CD14-positive monocyte (primary cell): ENCODE measurements around the gene GTF2F2. TPM values are rescaled to one million over a fixed set of nuclear protein-coding genes. Genes with fewer than 3 reads are reported as not detected.
"Not testable (repeated sequence)": the region's sequence is repeated elsewhere in the genome, so short reads cannot be mapped to it uniquely, and the experiment has no call there.

Experiments used
- DNase-seq, 3 donors: peaks; one replicate each; pipeline ENCODE4 v3.0.0-alpha.2; 2011 to 2022
- H2AFZ ChIP-seq: 2 replicates; pipeline ENCODE4 v1.6.0; 2012; ENCODE audit warnings: mild to moderate bottlenecking, low read depth, low read length, inconsistent platforms; ENCODE audit not compliant: insufficient read depth, poor library complexity, severe bottlenecking
- H3K27ac ChIP-seq, 2 donors: 1 replicate in 1 of 2; 2 replicates in 1 of 2; pipeline ENCODE4 v1.5.1; 2012 to 2013; ENCODE audit warnings: low read length in 2 of 2, control low read depth in 1 of 2, inconsistent platforms in 1 of 2, low read depth in 1 of 2, mild to moderate bottlenecking in 1 of 2
- H3K27me3 ChIP-seq, 2 donors: one replicate each; pipeline versions ENCODE4 v1.6.0 to v1.6.1; 2011 to 2013; ENCODE audit warnings: low read length in 2 of 2; ENCODE audit not compliant: control insufficient read depth in 2 of 2, insufficient read depth in 2 of 2
- H3K36me3 ChIP-seq, 2 donors: replicated peaks in 1 of 2; 1 replicate in 1 of 2; 2 replicates in 1 of 2; pipeline versions ENCODE4 v1.5.1 to v1.6.1; 2012 to 2013; ENCODE audit warnings: low read length in 2 of 2, control low read depth in 1 of 2, inconsistent platforms in 1 of 2, mild to moderate bottlenecking in 1 of 2; ENCODE audit not compliant: insufficient read depth in 2 of 2, control insufficient read depth in 1 of 2
- H3K4me1 ChIP-seq, 2 donors: 1 replicate in 1 of 2; 2 replicates in 1 of 2; pipeline versions ENCODE4 v1.5.1 to v1.6.1; 2012 to 2013; ENCODE audit warnings: low read length in 2 of 2, control low read depth in 1 of 2, inconsistent platforms in 1 of 2, mild to moderate bottlenecking in 1 of 2, moderate library complexity in 1 of 2; ENCODE audit not compliant: insufficient read depth in 2 of 2, control insufficient read depth in 1 of 2
- H3K4me2 ChIP-seq: replicated peaks from 2 replicates; pipeline ENCODE3; 2012; ENCODE audit warnings: low read length, moderate library complexity, mild to moderate bottlenecking; ENCODE audit not compliant: poor library complexity, severe bottlenecking; ENCODE audit errors: extremely low read depth
- H3K4me3 ChIP-seq, 3 experiments: fragments of 200-600 bp in 1 of 3; sonication (generic) in 1 of 3; replicated peaks in 1 of 3; 1 replicate in 2 of 3; 2 replicates in 1 of 3; pipeline ENCODE4 v1.5.1; 2011 to 2013; ENCODE audit warnings: low read length in 3 of 3, mild to moderate bottlenecking in 3 of 3, control low read depth in 2 of 3, low read depth in 2 of 3, inconsistent platforms in 1 of 3, moderate library complexity in 1 of 3
- H3K79me2 ChIP-seq: 2 replicates; pipeline ENCODE4 v1.6.0; 2012; ENCODE audit warnings: mild to moderate bottlenecking, control low read depth, inconsistent platforms, low read length, moderate library complexity; ENCODE audit not compliant: insufficient read depth
- H3K9ac ChIP-seq: 2 replicates; pipeline ENCODE4 v1.6.0; 2017; ENCODE audit warnings: low read length, mild to moderate bottlenecking; ENCODE audit not compliant: insufficient read depth, poor library complexity, severe bottlenecking
- H3K9me3 ChIP-seq, 2 donors: replicated peaks in 1 of 2; 1 replicate in 1 of 2; 2 replicates in 1 of 2; pipeline versions ENCODE4 v1.5.1 to v1.6.1; 2012 to 2013; ENCODE audit warnings: low read length in 2 of 2, control low read depth in 1 of 2; ENCODE audit not compliant: control insufficient read depth in 1 of 2, insufficient read depth in 1 of 2
- H4K20me1 ChIP-seq: 2 replicates; pipeline ENCODE4 v1.6.0; 2012; ENCODE audit warnings: mild to moderate bottlenecking, low read length, control low read depth, moderate library complexity; ENCODE audit not compliant: insufficient read depth
- H3K27ac Mint-ChIP-seq, 7 donors: one replicate each; pipeline ENCODE4 v1.8.0; 2020; ENCODE audit warnings: mild to moderate bottlenecking in 7 of 7, mixed read lengths in 7 of 7, moderate library complexity in 6 of 7, inconsistent platforms in 2 of 7
- H3K27me3 Mint-ChIP-seq, 3 donors: one replicate each; pipeline ENCODE4 v1.8.0; 2021 to 2022; ENCODE audit warnings: low read depth in 3 of 3, mild to moderate bottlenecking in 3 of 3, mixed read lengths in 3 of 3, moderate library complexity in 3 of 3, inconsistent platforms in 1 of 3
- H3K36me3 Mint-ChIP-seq, 2 donors: one replicate each; pipeline ENCODE4 v1.8.0; 2020; ENCODE audit warnings: mixed read lengths in 2 of 2, inconsistent platforms in 1 of 2, mild to moderate bottlenecking in 1 of 2
- H3K4me1 Mint-ChIP-seq: one replicate; pipeline ENCODE4 v1.8.0; 2020; ENCODE audit warnings: mild to moderate bottlenecking, mixed read lengths
- H3K4me3 Mint-ChIP-seq, 2 donors: one replicate each; pipeline ENCODE4 v1.8.0; 2020; ENCODE audit warnings: mild to moderate bottlenecking in 2 of 2, mixed read lengths in 2 of 2, moderate library complexity in 1 of 2
- H3K9me3 Mint-ChIP-seq, 7 donors: one replicate each; pipeline ENCODE4 v1.8.0; 2020 to 2022; ENCODE audit warnings: mixed read lengths in 7 of 7, mild to moderate bottlenecking in 6 of 7, moderate library complexity in 6 of 7, inconsistent platforms in 2 of 7
- CTCF ChIP-seq: fragments of 200-600 bp; IDR thresholded peaks from one replicate; pipeline ENCODE4 v1.8.0; 2022; ENCODE audit warnings: antibody characterized with exemption, mild to moderate bottlenecking
- WGBS: methylation state at CpG from one replicate; pipeline ENCODE4 v1.1.5; 2013; ENCODE audit warnings: missing lambda C conversion rate; ENCODE audit not compliant: insufficient coverage; 5-methylcytosine and 5-hydroxymethylcytosine counted together
- intact Hi-C, 2 donors: fragments of 100-400 bp; cut with micrococcal nuclease; formaldehyde crosslinking; loops; one replicate each; pipeline versions ENCODE4 v1.15.0 to v1.15.1; 2023
- polyA plus RNA-seq, 3 donors: library from polyadenylated mRNA; depleted of rRNA in 1 of 3; unstranded in 2 of 3; stranded (reverse) in 1 of 3; fragments of 300-500 nt in 2 of 3; fragments of >200 nt in 1 of 3; fragmentation: Illumina TruSeq in 2 of 3; gene quantifications; 1 replicate in 2 of 3; 2 replicates in 1 of 3; pipeline ENCODE4 v1.2.3, GENCODE V29; 2012 to 2021

Gene GTF2F2
- polyA plus RNA-seq, 3 donors = 8.1 to 10.4 (median 8.5) TPM

GRCh38 chr13:45185286-45185685 lies 65.0 kb downstream of the GTF2F2 start:
- H3K4me1 Mint-ChIP-seq = no peaks in the 10 kb centered on the region
- Histone ChIP-seq H3K4me1 (no peaks in the 10 kb centered on the region), H2AFZ (no peak overlapping the region), H3K27ac (no peak overlapping the region), H3K27me3 (no peaks in the 10 kb centered on the region), H3K36me3 (peaks cover 2 to 38% of the 10 kb centered on the region in 2 donors), H4K20me1 (no peaks in the 10 kb centered on the region), H3K4me2 (no peak overlapping the region), H3K4me3 (no peak overlapping the region), H3K9me3 (no peaks in the 10 kb centered on the region), H3K79me2 (no peaks in the 10 kb centered on the region), H3K9ac (no peak overlapping the region)
- TF ChIP-seq CTCF = no peak
- intact Hi-C loops = no loop called here
- H3K27me3 Mint-ChIP-seq = peaks cover 0 to 1% (median 0%) of the 10 kb centered on the region in 3 donors
- DNase-seq = no peak
- no CpG with 5 or more reads among the region's 2 CpGs for WGBS
- no peak overlapping the region for H3K4me3 Mint-ChIP-seq
- peaks cover 0 to 4% (median 3%) of the 10 kb centered on the region in 7 donors for H3K9me3 Mint-ChIP-seq
- peaks cover 30 to 45% of the 10 kb centered on the region in 2 donors for H3K36me3 Mint-ChIP-seq
- no peak overlapping the region for H3K27ac Mint-ChIP-seq

GRCh38 chr13:45189077-45189476 lies 68.8 kb downstream of the GTF2F2 start:
- H3K27ac Mint-ChIP-seq, H3K4me1 Mint-ChIP-seq, H3K4me3 Mint-ChIP-seq, H2AFZ ChIP-seq, intact Hi-C loops, H3K79me2 ChIP-seq, H3K27ac ChIP-seq, H3K9me3 ChIP-seq, H3K9ac ChIP-seq, DNase-seq, H3K4me2 ChIP-seq, H3K9me3 Mint-ChIP-seq, H4K20me1 ChIP-seq, H3K27me3 Mint-ChIP-seq, H3K27me3 ChIP-seq, H3K4me3 ChIP-seq, H3K4me1 ChIP-seq: not testable (repeated sequence)
- H3K36me3 Mint-ChIP-seq = peaks cover 16 to 17% of the 10 kb centered on the region in 2 donors
- peaks cover 0 to 18% of the 10 kb centered on the region in 2 donors for H3K36me3 ChIP-seq
- WGBS = no CpG with 5 or more reads among the region's 4 CpGs

- H3K79me2 ChIP-seq, H3K27me3 Mint-ChIP-seq, H3K4me3 Mint-ChIP-seq, DNase-seq, H3K4me3 ChIP-seq, H4K20me1 ChIP-seq, H2AFZ ChIP-seq, H3K4me1 ChIP-seq, H3K27ac ChIP-seq, intact Hi-C loops, H3K9me3 Mint-ChIP-seq, H3K27ac Mint-ChIP-seq, H3K9ac ChIP-seq, H3K27me3 ChIP-seq, H3K9me3 ChIP-seq, H3K4me1 Mint-ChIP-seq, H3K4me2 ChIP-seq: not testable (repeated sequence)
- H3K36me3 ChIP-seq = peaks cover 0 to 14% of the 10 kb centered on the region in 2 donors
- H3K36me3 Mint-ChIP-seq = peaks cover 12 to 15% of the 10 kb centered on the region in 2 donors
Observed at GRCh38 chr13:45189511-45189910, 69.2 kb downstream of the GTF2F2 start.
